HepG2 (cell line): ENCODE results near the gene MCFD2. TPM values are rescaled to one million over a fixed set of nuclear protein-coding genes. Genes with fewer than 3 reads are reported as not detected.

ENCODE experiments used
- CSRNP1 ChIP-seq: sonication (generic); formaldehyde crosslinking; IDR thresholded peaks from 2 replicates; pipeline ENCODE4 v1.8.1; 2023; ENCODE audit warnings: mild to moderate bottlenecking, missing genetic modification reagents
- CTCF ChIP-seq: sonication (generic); formaldehyde crosslinking; IDR thresholded peaks from 2 replicates; pipeline ENCODE4 v1.5.0; 2020; ENCODE audit warnings: mild to moderate bottlenecking, missing genetic modification reagents, moderate library complexity
- DMTF1 ChIP-seq: sonication (generic); formaldehyde crosslinking; IDR thresholded peaks from 2 replicates; pipeline ENCODE4 v1.4.0; 2020; ENCODE audit warnings: mild to moderate bottlenecking, missing genetic modification reagents
- HOMEZ ChIP-seq: IDR thresholded peaks from 2 replicates; pipeline ENCODE4 v1.6.1; 2016; ENCODE audit warnings: low read depth
- MTA1 ChIP-seq: sonication (generic); formaldehyde crosslinking; IDR thresholded peaks from 2 replicates; pipeline ENCODE4 v1.4.0; 2020; ENCODE audit warnings: missing genetic modification reagents, mild to moderate bottlenecking, borderline replicate concordance
- SOX6 ChIP-seq, 2 experiments: fragments of 450-650 bp in 1 of 2; sonication (generic) in 1 of 2; formaldehyde crosslinking in 1 of 2; IDR thresholded peaks; 2 replicates each; pipeline versions ENCODE4 v1.4.0 to v1.6.1; 2017 to 2020; ENCODE audit warnings: antibody characterized with exemption in 1 of 2, mild to moderate bottlenecking in 1 of 2, missing genetic modification reagents in 1 of 2
- SUZ12 ChIP-seq: fragments of 150-350 bp; IDR thresholded peaks from 2 replicates; pipeline ENCODE4 v1.6.1; 2014; ENCODE audit warnings: low read depth, low read length
- ZBTB10 ChIP-seq: sonication (generic); formaldehyde crosslinking; IDR thresholded peaks from 2 replicates; pipeline ENCODE4 v1.4.0; 2020; ENCODE audit warnings: missing genetic modification reagents, borderline replicate concordance
- ZEB1 ChIP-seq: IDR thresholded peaks from 2 replicates; pipeline ENCODE4 v1.6.1; 2012; ENCODE audit warnings: mild to moderate bottlenecking, low read depth, inconsistent platforms; ENCODE audit not compliant: insufficient replicate concordance
- ZNF331 ChIP-seq: sonication (generic); formaldehyde crosslinking; IDR thresholded peaks from 2 replicates; pipeline ENCODE4 v1.4.0; 2020; ENCODE audit warnings: missing genetic modification reagents
- ZNF709 ChIP-seq: sonication (generic); formaldehyde crosslinking; IDR thresholded peaks from 2 replicates; pipeline ENCODE4 v1.5.0; 2020; ENCODE audit warnings: mild to moderate bottlenecking, missing genetic modification reagents
- ZNF792 ChIP-seq: IDR thresholded peaks from 2 replicates; pipeline ENCODE4 v1.6.1; 2016
- polyA plus RNA-seq, 8 experiments: library from polyadenylated mRNA; depleted of rRNA in 3 of 8; stranded (reverse) in 7 of 8; unstranded in 1 of 8; fragments of >200 nt; fragmentation: Illumina TruSeq in 4 of 8; extraction: Trizol in 4 of 8; gene quantifications; 2 replicates each; pipeline versions ENCODE4 v1.2.1 to v1.2.3, GENCODE V29; 2011 to 2016; ENCODE audit warnings: low read depth in 4 of 8, missing spikeins in 1 of 8, mixed read lengths in 1 of 8; ENCODE audit not compliant: insufficient read depth in 1 of 8
- total RNA-seq, 5 experiments: library from RNA; depleted of rRNA; stranded (reverse); fragments of >200 nt; fragmentation: Illumina TruSeq; extraction: Trizol; gene quantifications; 2 replicates each; pipeline ENCODE4 v1.2.3, GENCODE V29; 2016; ENCODE audit warnings: low read depth in 1 of 5
- TF ChIP-seq, protein P1 (sequence below): sonication (generic); formaldehyde crosslinking; conservative IDR thresholded peaks from 2 replicates; pipeline ENCODE4 v1.4.0; 2020; ENCODE audit warnings: missing genetic modification reagents

Gene MCFD2
- total and polyA plus RNA-seq, 2 of the 13 experiments (the other 11 are each of a cell fraction or from before 2014, with no cell fraction given) = 183 to 232 TPM

- TF ChIP-seq CSRNP1 (CRISPR knock-in tag) = no peak; the same call in 1 of the 2 replicates
- peak; percentile 52; the same call in 1 of the 2 replicates for TF ChIP-seq ZNF331 (CRISPR knock-in tag)
- no peak for TF ChIP-seq MTA1 (CRISPR knock-in tag)
- TF ChIP-seq SUZ12 = no peak
- no peak for TF ChIP-seq ZNF792 (CRISPR knock-in tag)
- TF ChIP-seq CTCF (CRISPR knock-in tag) = peak; percentile 82
- TF ChIP-seq ZEB1 = no peak
- no peak for TF ChIP-seq SOX6 (IDR thresholded peaks at IDR 0.05)
- TF ChIP-seq SOX6 (CRISPR knock-in tag; IDR thresholded peaks at IDR 0.05) = peak; percentile 61; the same call in 1 of the 2 replicates
- TF ChIP-seq DMTF1 (CRISPR knock-in tag) = no peak
- no peak for TF ChIP-seq ZNF709 (CRISPR knock-in tag)
- 0 out of 2 replicates have a peak, but pooled peaks have one; percentile 10 for TF ChIP-seq HOMEZ (CRISPR knock-in tag)
- TF ChIP-seq, protein P1, sequence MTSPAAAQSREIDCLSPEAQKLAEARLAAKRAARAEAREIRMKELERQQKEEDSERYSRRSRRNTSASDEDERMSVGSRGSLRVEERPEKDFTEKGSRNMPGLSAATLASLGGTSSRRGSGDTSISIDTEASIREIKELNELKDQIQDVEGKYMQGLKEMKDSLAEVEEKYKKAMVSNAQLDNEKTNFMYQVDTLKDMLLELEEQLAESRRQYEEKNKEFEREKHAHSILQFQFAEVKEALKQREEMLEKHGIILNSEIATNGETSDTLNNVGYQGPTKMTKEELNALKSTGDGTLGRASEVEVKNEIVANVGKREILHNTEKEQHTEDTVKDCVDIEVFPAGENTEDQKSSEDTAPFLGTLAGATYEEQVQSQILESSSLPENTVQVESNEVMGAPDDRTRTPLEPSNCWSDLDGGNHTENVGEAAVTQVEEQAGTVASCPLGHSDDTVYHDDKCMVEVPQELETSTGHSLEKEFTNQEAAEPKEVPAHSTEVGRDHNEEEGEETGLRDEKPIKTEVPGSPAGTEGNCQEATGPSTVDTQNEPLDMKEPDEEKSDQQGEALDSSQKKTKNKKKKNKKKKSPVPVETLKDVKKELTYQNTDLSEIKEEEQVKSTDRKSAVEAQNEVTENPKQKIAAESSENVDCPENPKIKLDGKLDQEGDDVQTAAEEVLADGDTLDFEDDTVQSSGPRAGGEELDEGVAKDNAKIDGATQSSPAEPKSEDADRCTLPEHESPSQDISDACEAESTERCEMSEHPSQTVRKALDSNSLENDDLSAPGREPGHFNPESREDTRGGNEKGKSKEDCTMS (CRISPR knock-in tag) = no peak
- TF ChIP-seq ZBTB10 (CRISPR knock-in tag) = no peak
These were observed 1.9 kb downstream of the MCFD2 start (continued) for GRCh38 chr2:46913471-46914381.
